NCI-H2227 treated with DMSO at 0.1 percent for 48 hours (cell line): Measurements from ENCODE around the gene ZNF726.
"Not testable (repeated sequence)": the region's sequence is repeated elsewhere in the genome, so short reads cannot be mapped to it uniquely, and the experiment has no call there.

Experiments used
- DNase-seq: peaks from one replicate; lab custom pipeline; 2025; lab: John Stamatoyannopoulos, UW

Gene ZNF726

GRCh38 chr19:23946569-23946968 is 31.9 kb downstream of the ZNF726 start:
- no peak for DNase-seq

GRCh38 chr19:23949611-23950010 is 34.9 kb downstream of the ZNF726 start:
- DNase-seq, result no peak

GRCh38 chr19:23956051-23956450 is 41.4 kb downstream of the ZNF726 start:
- DNase-seq, result no peak

DNA sequence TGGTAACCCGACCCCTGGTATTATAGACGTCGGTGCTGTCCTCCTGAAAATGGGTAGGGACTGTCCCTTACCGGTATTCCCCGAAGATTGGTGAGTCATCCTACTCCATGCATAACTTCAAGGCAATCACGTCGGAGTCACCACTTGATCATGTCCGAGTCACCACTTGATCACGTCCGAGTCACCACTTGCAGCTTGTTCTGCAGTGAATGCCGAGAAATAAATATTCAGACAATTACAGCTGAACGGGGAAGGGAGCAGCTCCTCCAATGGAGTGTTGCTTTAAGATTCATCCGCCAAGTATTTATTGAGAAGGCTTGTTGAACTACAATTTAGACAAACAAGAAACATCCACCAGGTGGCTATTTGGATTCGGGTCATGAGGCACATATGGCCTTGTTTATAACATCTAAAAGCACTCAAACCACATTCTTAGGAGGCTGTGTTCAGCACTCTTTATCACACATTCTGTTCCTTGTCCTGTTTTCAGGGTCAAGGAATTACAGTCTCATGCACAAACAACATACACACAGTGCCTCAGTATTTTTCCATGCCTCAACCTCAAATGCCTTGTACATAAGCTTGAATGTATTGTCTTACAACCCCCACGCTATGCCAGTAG is 43.1 kb downstream of the ZNF726 start:
- no peak for DNase-seq

DNA sequence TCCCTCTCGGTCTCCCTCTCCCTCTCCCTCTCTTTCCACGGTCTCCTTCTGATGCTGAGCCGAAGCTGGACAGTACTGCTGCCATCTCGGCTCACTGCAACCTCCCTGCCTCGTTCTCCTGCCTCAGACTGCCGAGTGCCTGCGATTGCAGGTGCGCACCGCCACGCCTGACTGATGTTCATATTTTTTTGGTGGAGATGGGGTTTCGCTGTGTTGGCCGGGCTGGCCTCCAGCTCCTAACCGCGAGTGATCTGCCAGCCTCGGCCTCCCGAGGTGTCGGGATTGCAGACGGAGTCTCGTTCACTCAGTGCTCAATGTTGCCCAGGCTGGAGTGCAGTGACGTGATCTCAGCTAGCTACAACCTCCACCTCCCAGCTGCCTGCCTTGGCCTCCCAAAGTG is 48.7 kb downstream of the ZNF726 start:
- not testable (repeated sequence) for DNase-seq

- not testable (repeated sequence) for DNase-seq
Measured at GRCh38 chr19:23963881-23964280, 49.2 kb downstream of the ZNF726 start.

GRCh38 chr19:23964334-23964733 is 49.6 kb downstream of the ZNF726 start:
- DNase-seq, result not testable (repeated sequence)

- DNase-seq, result no peak
Measured at GRCh38 chr19:23969630-23970029, 54.9 kb downstream of the ZNF726 start.

DNA sequence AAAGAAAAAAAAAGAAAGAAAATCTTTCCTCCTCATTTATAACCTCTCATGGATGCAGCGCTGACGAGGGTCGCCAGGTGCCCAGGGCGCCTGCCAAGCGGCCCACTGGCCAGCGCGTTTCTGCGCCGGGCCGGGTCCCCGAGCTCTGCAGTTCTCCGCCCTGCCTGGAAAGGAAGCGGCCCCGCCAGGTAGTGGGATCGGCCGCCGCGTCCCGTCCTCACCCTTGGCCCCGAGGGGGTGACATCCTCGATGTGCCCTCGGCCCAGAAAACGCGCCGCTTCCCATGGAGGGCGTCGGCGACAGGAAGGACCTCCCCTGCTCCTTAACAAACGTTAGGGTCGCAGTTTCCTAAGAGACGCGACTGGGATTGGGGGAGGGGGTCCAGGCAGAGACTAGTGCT is 56.9 kb downstream of the ZNF726 start:
- no peak for DNase-seq

- no peak for DNase-seq
Measured at GRCh38 chr19:23972161-23972560, 57.5 kb downstream of the ZNF726 start.

DNA sequence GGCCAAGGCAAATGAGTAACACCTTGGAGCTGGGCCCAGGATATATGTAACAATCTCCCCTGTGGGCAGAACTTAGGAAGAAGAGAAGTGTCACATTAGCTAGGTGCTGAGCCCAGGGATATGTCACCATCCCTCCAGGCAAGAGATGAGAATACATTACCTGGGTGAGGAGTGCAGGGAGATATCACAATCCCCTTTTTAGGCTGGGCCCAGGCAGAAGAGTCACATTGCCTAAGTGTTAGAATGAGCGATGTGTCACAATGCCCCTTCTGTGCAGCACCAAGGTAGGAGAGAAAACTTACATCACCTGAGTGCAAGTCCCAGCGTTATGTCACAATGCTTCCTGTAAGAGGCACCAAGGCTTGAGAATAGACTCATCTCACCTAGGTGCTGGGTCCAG is 60.3 kb downstream of the ZNF726 start:
- DNase-seq, result no peak

GRCh38 chr19:23976631-23977030 is 61.9 kb downstream of the ZNF726 start:
- not testable (repeated sequence) for DNase-seq

- not testable (repeated sequence) for DNase-seq
Measured at GRCh38 chr19:23977256-23977655, 62.6 kb downstream of the ZNF726 start.

DNA sequence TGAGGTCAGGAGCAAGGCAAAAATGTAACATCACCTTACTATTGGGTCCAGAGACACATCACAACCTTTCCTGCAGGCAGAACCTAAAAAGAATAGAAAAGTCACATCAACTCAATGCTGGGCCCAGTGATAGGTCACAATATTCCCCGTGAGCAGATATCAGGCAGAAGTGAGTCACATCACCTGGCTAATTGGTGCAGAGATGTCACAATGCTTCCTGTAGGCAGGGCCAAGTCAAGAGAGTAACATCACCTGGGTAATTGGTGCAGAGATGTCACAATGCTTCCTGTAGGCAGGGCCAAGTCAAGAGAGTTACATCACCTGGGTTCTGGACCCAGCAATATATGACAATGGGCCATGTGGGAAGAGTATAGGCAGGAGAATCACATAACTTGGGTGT is 63.4 kb downstream of the ZNF726 start:
- no peak for DNase-seq

DNA sequence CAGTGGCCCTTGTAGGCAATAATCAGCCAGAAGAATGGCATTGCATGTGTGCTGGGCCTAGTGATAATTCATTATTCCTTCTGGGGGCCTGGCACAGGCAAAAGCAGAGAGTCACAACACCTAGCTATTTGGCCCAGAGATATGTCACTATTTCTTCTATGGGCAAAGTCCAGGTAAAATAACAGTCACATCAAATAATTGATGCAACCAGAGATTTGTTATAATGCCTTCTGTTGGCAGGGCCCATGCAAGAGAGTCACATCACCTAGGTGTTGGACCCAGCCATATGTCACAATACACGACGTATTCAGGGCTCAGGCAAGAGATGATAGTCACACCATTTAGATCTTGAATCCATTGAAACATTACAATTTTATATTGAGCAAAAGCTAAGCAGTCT is 66.1 kb downstream of the ZNF726 start:
- DNase-seq, result no peak

- DNase-seq, result no peak
Measured at GRCh38 chr19:23981863-23982262, 67.2 kb downstream of the ZNF726 start.

DNA sequence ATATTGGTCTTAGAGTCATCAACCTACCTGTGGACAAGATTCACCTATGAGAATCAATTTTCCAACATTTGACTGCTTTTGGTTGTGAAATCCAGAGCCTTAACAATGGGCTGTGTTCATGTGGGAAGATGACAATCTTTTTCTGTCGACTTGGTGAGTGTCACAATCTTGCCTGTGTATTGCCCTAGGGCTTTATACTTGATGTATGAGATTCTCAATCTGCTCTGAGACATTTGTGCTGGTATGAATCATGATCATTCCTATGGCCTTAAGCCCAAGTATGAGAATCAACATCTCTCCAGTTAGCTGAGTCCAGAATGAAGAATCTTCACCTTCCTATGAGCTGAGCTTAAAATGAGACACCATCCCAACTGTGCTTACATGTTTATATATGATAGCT is 68.7 kb downstream of the ZNF726 start:
- no peak for DNase-seq
